Measurements from ENCODE around the gene ING3.

The ING3 gene

GRCh38 chr7:120988591-120989256 lies 38.1 kb downstream of the ING3 start, which contains the start of gene CPED1:
CPED1 (plus strand) TSS chr7:120988711; CDS start chr7:120989622, 911 bp downstream.
- peak within 1 kb of the TSS; percentile 85 for H2AFZ ChIP-seq (ENCODE audit: low read length)
- H4K20me1 ChIP-seq (ENCODE audit: insufficient read depth, low read length, poor library complexity, severe bottlenecking) = no peaks in the 10 kb centered on the region
- H3K4me3 ChIP-seq (ENCODE audit: low read length, poor library complexity, severe bottlenecking) = peak within 1 kb of the TSS; percentile 70
- H3K79me2 ChIP-seq (ENCODE audit: insufficient read depth, low read length) = no peaks in the 10 kb centered on the region
- peak within 1 kb of the TSS; percentile 1 for H3K9ac ChIP-seq (ENCODE audit: low read depth, low read length, poor library complexity, severe bottlenecking)
- no peaks in the 10 kb centered on the region for H3K27me3 ChIP-seq (ENCODE audit: insufficient read depth, low read length, poor library complexity, severe bottlenecking)
- no peaks in the 10 kb centered on the region for H3K9me3 ChIP-seq (ENCODE audit: insufficient read depth, low read depth, low read length)
- H3K36me3 ChIP-seq (ENCODE audit: insufficient read depth, low read length) = no peaks in the 10 kb centered on the region
- TF ChIP-seq EZH2phosphoT487 (IDR thresholded peaks at IDR 0.05; ENCODE audit: borderline replicate concordance) = no peak
- TF ChIP-seq, protein P1, sequence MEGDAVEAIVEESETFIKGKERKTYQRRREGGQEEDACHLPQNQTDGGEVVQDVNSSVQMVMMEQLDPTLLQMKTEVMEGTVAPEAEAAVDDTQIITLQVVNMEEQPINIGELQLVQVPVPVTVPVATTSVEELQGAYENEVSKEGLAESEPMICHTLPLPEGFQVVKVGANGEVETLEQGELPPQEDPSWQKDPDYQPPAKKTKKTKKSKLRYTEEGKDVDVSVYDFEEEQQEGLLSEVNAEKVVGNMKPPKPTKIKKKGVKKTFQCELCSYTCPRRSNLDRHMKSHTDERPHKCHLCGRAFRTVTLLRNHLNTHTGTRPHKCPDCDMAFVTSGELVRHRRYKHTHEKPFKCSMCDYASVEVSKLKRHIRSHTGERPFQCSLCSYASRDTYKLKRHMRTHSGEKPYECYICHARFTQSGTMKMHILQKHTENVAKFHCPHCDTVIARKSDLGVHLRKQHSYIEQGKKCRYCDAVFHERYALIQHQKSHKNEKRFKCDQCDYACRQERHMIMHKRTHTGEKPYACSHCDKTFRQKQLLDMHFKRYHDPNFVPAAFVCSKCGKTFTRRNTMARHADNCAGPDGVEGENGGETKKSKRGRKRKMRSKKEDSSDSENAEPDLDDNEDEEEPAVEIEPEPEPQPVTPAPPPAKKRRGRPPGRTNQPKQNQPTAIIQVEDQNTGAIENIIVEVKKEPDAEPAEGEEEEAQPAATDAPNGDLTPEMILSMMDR (conservative IDR thresholded peaks at IDR 0.05; ENCODE audit: low read length) = no peak
- no peaks in the 10 kb centered on the region for H3F3A ChIP-seq (ENCODE audit: low read depth)
- peaks cover 18% of the 10 kb centered on the region for H3K4me1 ChIP-seq (ENCODE audit: insufficient read depth, low read length, poor library complexity, severe bottlenecking)
- H3K9me2 ChIP-seq (replicated peaks; ENCODE audit: low read depth, low read length) = no peaks in the 10 kb centered on the region
- peak within 1 kb of the TSS; percentile 69 for H3K4me2 ChIP-seq (ENCODE audit: low read depth, low read length, poor library complexity, severe bottlenecking)

DNA sequence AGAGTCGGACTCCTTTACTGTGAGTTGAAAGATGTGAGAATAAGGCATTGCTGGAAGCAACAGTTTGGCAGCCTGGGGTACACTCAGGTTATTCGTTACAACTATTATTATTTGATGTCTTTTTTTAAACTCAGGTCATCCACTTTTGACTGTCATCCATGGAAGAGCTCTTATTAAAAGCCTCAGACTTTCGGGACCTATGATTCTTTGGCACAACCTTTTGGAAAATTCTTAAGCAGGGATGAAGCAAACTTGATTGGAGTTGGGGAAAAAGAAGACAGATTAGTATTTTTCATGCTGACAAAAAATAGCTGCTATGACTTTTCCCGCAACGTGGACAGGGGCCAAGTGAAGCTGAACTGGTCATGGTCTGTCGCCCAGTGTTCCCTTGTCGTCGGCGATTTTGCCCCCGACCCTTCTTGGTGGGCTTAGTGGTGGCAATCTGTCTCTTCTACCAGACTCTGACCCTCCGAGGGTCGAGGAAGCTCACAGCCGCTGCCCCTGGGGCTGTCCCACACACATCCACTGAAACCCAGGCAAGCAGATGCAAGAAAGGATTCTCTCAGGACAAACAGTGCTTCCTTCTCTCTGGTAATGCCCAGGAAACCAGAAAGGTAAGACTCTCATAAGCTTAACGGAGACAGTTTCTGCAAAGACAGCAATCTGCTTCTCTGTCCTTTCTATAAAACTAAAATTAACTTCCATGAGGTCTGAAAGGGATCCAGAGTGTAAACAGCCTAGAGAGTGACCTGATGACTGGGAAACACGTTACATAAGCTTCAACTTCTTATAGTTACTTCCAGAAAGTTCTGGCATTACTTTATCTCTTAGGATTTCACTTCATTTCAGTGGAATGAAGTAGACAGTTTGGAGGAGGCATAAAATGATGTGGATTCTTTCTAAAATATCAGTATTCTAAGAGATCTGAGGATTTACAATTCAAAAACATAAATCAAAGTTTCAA lies 39.0 kb downstream of the ING3 start:
- Histone ChIP-seq H3F3A (ENCODE audit: low read depth) (no peaks in the 10 kb centered on the region), H2AFZ (ENCODE audit: low read length) (0 out of 2 replicates have a peak overlapping the region, but pooled peaks have one; percentile 85)

DNA sequence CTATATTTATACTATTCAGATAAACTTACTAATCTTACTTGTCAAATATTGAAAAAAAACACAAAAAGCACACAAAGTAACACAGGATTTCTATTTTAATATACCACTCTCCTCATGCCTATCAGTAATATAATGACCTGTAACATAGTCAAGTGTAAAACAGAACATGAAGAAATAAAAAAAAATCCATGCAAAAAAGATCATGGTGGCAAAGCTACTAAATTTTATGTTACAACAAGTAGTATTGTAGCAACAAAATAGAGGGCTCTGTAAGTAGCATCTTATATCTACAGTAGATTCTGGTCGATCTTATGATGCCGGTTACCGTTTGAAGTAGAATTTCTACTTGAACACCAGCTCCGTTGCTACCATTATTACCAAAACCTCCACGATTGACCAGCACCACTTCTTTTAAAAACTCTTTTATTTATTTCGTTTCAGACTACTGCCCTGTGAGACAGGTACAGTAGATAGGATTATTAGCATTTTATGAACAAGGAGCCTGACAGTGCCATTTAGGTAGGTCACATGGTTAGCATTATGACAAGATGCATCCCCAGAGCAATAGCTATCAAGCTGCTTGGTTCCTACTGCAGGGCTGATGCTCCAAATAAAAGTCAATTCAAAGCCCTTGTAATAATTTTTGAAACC lies 40.0 kb downstream of the ING3 start:
- H3K36me3 ChIP-seq (ENCODE audit: insufficient read depth, low read length) = no peaks in the 10 kb centered on the region
- no peaks in the 10 kb centered on the region for H3K9me2 ChIP-seq (replicated peaks; ENCODE audit: low read depth, low read length)
- H3K9me3 ChIP-seq (ENCODE audit: insufficient read depth, low read depth, low read length) = no peaks in the 10 kb centered on the region
- H3K27me3 ChIP-seq (ENCODE audit: insufficient read depth, low read length, poor library complexity, severe bottlenecking) = no peaks in the 10 kb centered on the region
- H2AFZ ChIP-seq (ENCODE audit: low read length) = no peak overlapping the region
- no peak for TF ChIP-seq EZH2phosphoT487 (IDR thresholded peaks at IDR 0.05; ENCODE audit: borderline replicate concordance)
- TF ChIP-seq, protein P1 (conservative IDR thresholded peaks at IDR 0.05; ENCODE audit: low read length) = no peak
- no peak overlapping the region for H3K4me3 ChIP-seq (ENCODE audit: low read length, poor library complexity, severe bottlenecking)
- no peak overlapping the region for H3K4me2 ChIP-seq (ENCODE audit: low read depth, low read length, poor library complexity, severe bottlenecking)
- H3K79me2 ChIP-seq (ENCODE audit: insufficient read depth, low read length) = no peaks in the 10 kb centered on the region
- H4K20me1 ChIP-seq (ENCODE audit: insufficient read depth, low read length, poor library complexity, severe bottlenecking) = no peaks in the 10 kb centered on the region
- no peaks in the 10 kb centered on the region for H3F3A ChIP-seq (ENCODE audit: low read depth)
- H3K9ac ChIP-seq (ENCODE audit: low read depth, low read length, poor library complexity, severe bottlenecking) = no peak overlapping the region
- H3K4me1 ChIP-seq (ENCODE audit: insufficient read depth, low read length, poor library complexity, severe bottlenecking) = peaks cover 16% of the 10 kb centered on the region

More for the DNA sequence above, 39.0 kb downstream of the ING3 start:
- no peak for TF ChIP-seq EZH2phosphoT487 (IDR thresholded peaks at IDR 0.05; ENCODE audit: borderline replicate concordance)
- TF ChIP-seq, protein P1 (conservative IDR thresholded peaks at IDR 0.05; ENCODE audit: low read length) = no peak
- H3K9me2 ChIP-seq (replicated peaks; ENCODE audit: low read depth, low read length) = no peaks in the 10 kb centered on the region
- no peaks in the 10 kb centered on the region for H3K79me2 ChIP-seq (ENCODE audit: insufficient read depth, low read length)
- no peak overlapping the region for H3K9ac ChIP-seq (ENCODE audit: low read depth, low read length, poor library complexity, severe bottlenecking)
- no peaks in the 10 kb centered on the region for H3K9me3 ChIP-seq (ENCODE audit: insufficient read depth, low read depth, low read length)
- H3K27me3 ChIP-seq (ENCODE audit: insufficient read depth, low read length, poor library complexity, severe bottlenecking) = no peaks in the 10 kb centered on the region
- H3K4me3 ChIP-seq (ENCODE audit: low read length, poor library complexity, severe bottlenecking) = peak overlapping the region; percentile 70
- H3K4me2 ChIP-seq (ENCODE audit: low read depth, low read length, poor library complexity, severe bottlenecking) = peak overlapping the region; percentile 69
- peaks cover 16% of the 10 kb centered on the region for H3K4me1 ChIP-seq (ENCODE audit: insufficient read depth, low read length, poor library complexity, severe bottlenecking)
- H4K20me1 ChIP-seq (ENCODE audit: insufficient read depth, low read length, poor library complexity, severe bottlenecking) = no peaks in the 10 kb centered on the region
- H3K36me3 ChIP-seq (ENCODE audit: insufficient read depth, low read length) = no peaks in the 10 kb centered on the region

Measured in Loucy (cell line).